ENCODE results near the gene DGUOK. TPM values are rescaled to one million over a fixed set of nuclear protein-coding genes. Genes with fewer than 3 reads are reported as not detected.

Gene DGUOK
- total and polyA plus RNA-seq, 2 donors (not counting 1 experiment from before 2014, with no cell fraction given), result 54.3 to 93.7 TPM

- peak in 1 of 2 donors; percentile 65 for DNase-seq (ENCODE audit: low read depth in 2 of 2)
- H3K4me3 ChIP-seq (replicated peaks in 1 of 4; ENCODE audit: control extremely low read depth in 1 of 4, insufficient read depth in 1 of 4, low read depth in 3 of 4, low read length in 4 of 4), result no peak overlapping the region
- H3K9ac ChIP-seq (ENCODE audit: insufficient read depth, low read length), result no peak overlapping the region
- H3K4me2 ChIP-seq (ENCODE audit: extremely low read depth, insufficient read depth, low read length), result no peak overlapping the region
- no peaks in the 10 kb centered on the region for H4K20me1 ChIP-seq (ENCODE audit: control insufficient read depth, extremely low read depth, insufficient read depth, low read length)
- TF ChIP-seq EZH2 (IDR thresholded peaks at IDR 0.05; ENCODE audit: low read length, missing control alignments) (no peak), CTCF (conservative IDR thresholded peaks at IDR 0.05 in 1 of 2, IDR thresholded peaks at IDR 0.05 in 1 of 2; ENCODE audit: low read depth in 1 of 2, low read length in 2 of 2) (no peak)
- no peaks in the 10 kb centered on the region for H3K9me3 ChIP-seq (ENCODE audit: control insufficient read depth, insufficient read depth, low read depth, low read length)
- no peak overlapping the region for H2AFZ ChIP-seq (ENCODE audit: low read length)
- no peaks in the 10 kb centered on the region for H3K79me2 ChIP-seq (ENCODE audit: control insufficient read depth, insufficient read depth, low read length)
- H3K36me3 ChIP-seq (ENCODE audit: control insufficient read depth, insufficient read depth, low read length), result peaks cover 4% of the 10 kb centered on the region
- no peak overlapping the region for H3K27ac ChIP-seq (ENCODE audit: insufficient read depth, low read length)
- H3K4me1 ChIP-seq (ENCODE audit: control insufficient read depth, extremely low read depth, insufficient read depth, low read length), result no peaks in the 10 kb centered on the region
- no peaks in the 10 kb centered on the region for H3K27me3 ChIP-seq (ENCODE audit: control insufficient read depth, insufficient read depth, low read length)
Measured at GRCh38 chr2:73908689-73909652, 17.7 kb upstream of the DGUOK start.

GRCh38 chr2:73910873-73911547 lies 15.7 kb upstream of the DGUOK start:
- H3K4me1 ChIP-seq (ENCODE audit: control insufficient read depth, extremely low read depth, insufficient read depth, low read length), result no peaks in the 10 kb centered on the region

More at GRCh38 chr2:73910873-73911547, 15.7 kb upstream of the DGUOK start:
- Histone ChIP-seq H3K36me3 (ENCODE audit: control insufficient read depth, insufficient read depth, low read length) (peaks cover 7% of the 10 kb centered on the region), H3K27me3 (ENCODE audit: control insufficient read depth, insufficient read depth, low read length) (no peaks in the 10 kb centered on the region), H3K4me2 (ENCODE audit: extremely low read depth, insufficient read depth, low read length) (no peak overlapping the region), H3K9ac (ENCODE audit: insufficient read depth, low read length) (no peak overlapping the region), H3K9me3 (ENCODE audit: control insufficient read depth, insufficient read depth, low read depth, low read length) (no peaks in the 10 kb centered on the region), H3K4me3 (replicated peaks in 1 of 4; ENCODE audit: control extremely low read depth in 1 of 4, insufficient read depth in 1 of 4, low read depth in 3 of 4, low read length in 4 of 4) (no peak overlapping the region), H4K20me1 (ENCODE audit: control insufficient read depth, extremely low read depth, insufficient read depth, low read length) (no peaks in the 10 kb centered on the region), H3K27ac (ENCODE audit: insufficient read depth, low read length) (no peak overlapping the region), H3K79me2 (ENCODE audit: control insufficient read depth, insufficient read depth, low read length) (no peaks in the 10 kb centered on the region), H2AFZ (ENCODE audit: low read length) (no peak overlapping the region)
- no peak for DNase-seq (ENCODE audit: low read depth in 2 of 2)
- TF ChIP-seq EZH2 (IDR thresholded peaks at IDR 0.05; ENCODE audit: low read length, missing control alignments) (no peak), CTCF (conservative IDR thresholded peaks at IDR 0.05 in 1 of 2, IDR thresholded peaks at IDR 0.05 in 1 of 2; ENCODE audit: low read depth in 1 of 2, low read length in 2 of 2) (no peak)

Data from fibroblast of lung (primary cell).